ENCODE results near the gene MORN3.

DNA sequence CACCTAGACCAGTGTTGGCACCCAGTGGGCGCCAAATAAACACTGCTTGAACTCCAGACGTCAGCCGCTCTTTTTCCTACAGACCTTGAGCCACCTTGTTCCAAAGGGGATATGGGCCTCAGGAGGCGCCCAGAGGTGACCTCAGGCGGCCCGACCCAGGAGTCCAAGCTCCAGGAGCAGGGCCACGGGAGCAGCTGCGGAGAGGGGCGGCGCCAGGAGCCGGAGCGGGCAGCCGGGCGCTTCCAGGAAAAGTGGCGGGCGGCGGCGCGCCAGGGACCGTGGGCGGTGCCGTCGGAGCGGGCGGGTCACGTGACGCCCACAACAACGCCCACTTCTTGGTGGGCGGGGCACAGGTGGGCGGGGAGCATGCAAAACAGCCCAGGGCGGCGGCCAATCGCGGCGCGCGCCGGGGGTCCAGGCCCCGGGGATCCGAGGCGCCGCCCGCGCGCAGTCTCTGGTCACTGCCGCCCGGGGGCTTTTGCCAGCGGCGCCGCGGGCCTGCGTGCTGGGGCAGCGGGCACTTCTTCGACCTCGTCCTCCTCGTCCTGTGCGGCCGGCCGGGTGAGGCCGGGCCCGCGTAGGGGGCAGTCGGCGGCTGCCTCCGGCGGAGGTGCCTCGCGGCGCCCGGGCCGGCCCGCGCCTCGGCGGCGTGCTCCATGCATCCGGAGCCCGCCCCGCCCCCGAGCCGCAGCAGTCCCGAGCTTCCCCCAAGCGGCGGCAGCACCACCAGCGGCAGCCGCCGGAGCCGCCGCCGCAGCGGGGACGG is 43.2 kb downstream of the MORN3 start, which contains the start of gene ORAI1:
- TF ChIP-seq POLR2A (IDR thresholded peaks at IDR 0.05) (peak in 1 of 2 donors; percentile 64), POLR2AphosphoS5 (IDR thresholded peaks at IDR 0.05) (no peak)
- TF ChIP-seq, protein P1, sequence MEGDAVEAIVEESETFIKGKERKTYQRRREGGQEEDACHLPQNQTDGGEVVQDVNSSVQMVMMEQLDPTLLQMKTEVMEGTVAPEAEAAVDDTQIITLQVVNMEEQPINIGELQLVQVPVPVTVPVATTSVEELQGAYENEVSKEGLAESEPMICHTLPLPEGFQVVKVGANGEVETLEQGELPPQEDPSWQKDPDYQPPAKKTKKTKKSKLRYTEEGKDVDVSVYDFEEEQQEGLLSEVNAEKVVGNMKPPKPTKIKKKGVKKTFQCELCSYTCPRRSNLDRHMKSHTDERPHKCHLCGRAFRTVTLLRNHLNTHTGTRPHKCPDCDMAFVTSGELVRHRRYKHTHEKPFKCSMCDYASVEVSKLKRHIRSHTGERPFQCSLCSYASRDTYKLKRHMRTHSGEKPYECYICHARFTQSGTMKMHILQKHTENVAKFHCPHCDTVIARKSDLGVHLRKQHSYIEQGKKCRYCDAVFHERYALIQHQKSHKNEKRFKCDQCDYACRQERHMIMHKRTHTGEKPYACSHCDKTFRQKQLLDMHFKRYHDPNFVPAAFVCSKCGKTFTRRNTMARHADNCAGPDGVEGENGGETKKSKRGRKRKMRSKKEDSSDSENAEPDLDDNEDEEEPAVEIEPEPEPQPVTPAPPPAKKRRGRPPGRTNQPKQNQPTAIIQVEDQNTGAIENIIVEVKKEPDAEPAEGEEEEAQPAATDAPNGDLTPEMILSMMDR (IDR thresholded peaks at IDR 0.05), result peak; percentile 27 to 33

All from suprapubic skin (tissue), 4 donors.